ENCODE results near the gene SEMA5A. TPM values are rescaled to one million over a fixed set of nuclear protein-coding genes. Genes with fewer than 3 reads are reported as not detected.

SEMA5A gene
- polyA plus RNA-seq, 1 of the 3 experiments (the other 2 are of a cell fraction): 0.58 TPM

DNA sequence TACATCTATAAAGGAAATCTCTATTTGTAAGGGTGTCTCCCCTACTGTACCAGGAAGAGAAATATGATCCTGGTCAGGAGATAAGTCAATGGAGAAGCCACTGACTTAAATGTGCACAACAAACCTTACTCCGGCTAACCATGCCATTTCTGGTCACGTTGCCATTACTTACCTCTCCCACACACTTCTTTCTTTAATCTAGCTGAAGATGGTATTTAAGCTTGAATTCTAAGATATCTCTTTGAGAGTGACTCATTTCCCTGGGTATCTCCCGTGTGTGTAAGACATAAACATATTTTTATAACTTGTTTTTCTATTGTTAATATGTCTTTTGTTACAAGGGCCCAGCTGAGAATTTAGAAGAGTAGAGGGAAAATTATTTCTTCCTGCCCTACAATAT lies 296.6 kb downstream of the SEMA5A start:
- H3K27me3 ChIP-seq (ENCODE audit: insufficient read depth): no peaks in the 10 kb centered on the region
- no peak overlapping the region for H3K4me3 ChIP-seq (ENCODE audit: low read depth in 2 of 2, low read length in 1 of 2)
- ChIA-PET POLR2A (no interaction called here), CTCF (interaction anchor here (0.8 kb wide), 1 partner anchor 295 kb away, joined by 3 read pairs; no protein-coding TSS in a partner anchor)
- H4K20me1 ChIP-seq (ENCODE audit: insufficient read depth): no peaks in the 10 kb centered on the region
- no peaks in the 10 kb centered on the region for H3K79me2 ChIP-seq (ENCODE audit: insufficient read depth)
- H2AFZ ChIP-seq (ENCODE audit: low read depth): no peak overlapping the region
- DNase-seq: no peak
- H3K9me2 ChIP-seq: no peaks in the 10 kb centered on the region
- no peaks in the 10 kb centered on the region for H3F3A ChIP-seq (replicated peaks; ENCODE audit: insufficient read depth)
- H3K9me3 ChIP-seq: no peaks in the 10 kb centered on the region
- no peak overlapping the region for H3K4me2 ChIP-seq
- no peak overlapping the region for H3K9ac ChIP-seq
- H3K4me1 ChIP-seq (ENCODE audit: control insufficient read depth in 1 of 2, insufficient read depth in 2 of 2, low read depth in 1 of 2, low read length in 1 of 2): no peaks in the 10 kb centered on the region
- no peaks in the 10 kb centered on the region for H3K36me3 ChIP-seq (replicated peaks in 1 of 2; ENCODE audit: control insufficient read depth in 1 of 2, insufficient read depth in 2 of 2, low read length in 1 of 2)
- H3K27ac ChIP-seq (ENCODE audit: low read depth in 2 of 2, low read length in 1 of 2): no peak overlapping the region
- TF ChIP-seq, protein P1, sequence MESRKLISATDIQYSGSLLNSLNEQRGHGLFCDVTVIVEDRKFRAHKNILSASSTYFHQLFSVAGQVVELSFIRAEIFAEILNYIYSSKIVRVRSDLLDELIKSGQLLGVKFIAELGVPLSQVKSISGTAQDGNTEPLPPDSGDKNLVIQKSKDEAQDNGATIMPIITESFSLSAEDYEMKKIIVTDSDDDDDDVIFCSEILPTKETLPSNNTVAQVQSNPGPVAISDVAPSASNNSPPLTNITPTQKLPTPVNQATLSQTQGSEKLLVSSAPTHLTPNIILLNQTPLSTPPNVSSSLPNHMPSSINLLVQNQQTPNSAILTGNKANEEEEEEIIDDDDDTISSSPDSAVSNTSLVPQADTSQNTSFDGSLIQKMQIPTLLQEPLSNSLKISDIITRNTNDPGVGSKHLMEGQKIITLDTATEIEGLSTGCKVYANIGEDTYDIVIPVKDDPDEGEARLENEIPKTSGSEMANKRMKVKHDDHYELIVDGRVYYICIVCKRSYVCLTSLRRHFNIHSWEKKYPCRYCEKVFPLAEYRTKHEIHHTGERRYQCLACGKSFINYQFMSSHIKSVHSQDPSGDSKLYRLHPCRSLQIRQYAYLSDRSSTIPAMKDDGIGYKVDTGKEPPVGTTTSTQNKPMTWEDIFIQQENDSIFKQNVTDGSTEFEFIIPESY (IDR thresholded peaks at IDR 0.05; ENCODE audit: borderline replicate concordance, low read depth): no peak
- TF ChIP-seq MXI1 (IDR thresholded peaks at IDR 0.05; ENCODE audit: low read depth, low read length) (no peak), SMC3 (IDR thresholded peaks at IDR 0.05; ENCODE audit: low read depth, low read length) (no peak), EZH2phosphoT487 (IDR thresholded peaks at IDR 0.05; ENCODE audit: borderline replicate concordance, low read depth) (no peak)
- TF ChIP-seq, protein P2, sequence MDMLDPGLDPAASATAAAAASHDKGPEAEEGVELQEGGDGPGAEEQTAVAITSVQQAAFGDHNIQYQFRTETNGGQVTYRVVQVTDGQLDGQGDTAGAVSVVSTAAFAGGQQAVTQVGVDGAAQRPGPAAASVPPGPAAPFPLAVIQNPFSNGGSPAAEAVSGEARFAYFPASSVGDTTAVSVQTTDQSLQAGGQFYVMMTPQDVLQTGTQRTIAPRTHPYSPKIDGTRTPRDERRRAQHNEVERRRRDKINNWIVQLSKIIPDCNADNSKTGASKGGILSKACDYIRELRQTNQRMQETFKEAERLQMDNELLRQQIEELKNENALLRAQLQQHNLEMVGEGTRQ (IDR thresholded peaks at IDR 0.05; ENCODE audit: borderline replicate concordance, low read depth, low read length): no peak
- TF ChIP-seq, protein P3, sequence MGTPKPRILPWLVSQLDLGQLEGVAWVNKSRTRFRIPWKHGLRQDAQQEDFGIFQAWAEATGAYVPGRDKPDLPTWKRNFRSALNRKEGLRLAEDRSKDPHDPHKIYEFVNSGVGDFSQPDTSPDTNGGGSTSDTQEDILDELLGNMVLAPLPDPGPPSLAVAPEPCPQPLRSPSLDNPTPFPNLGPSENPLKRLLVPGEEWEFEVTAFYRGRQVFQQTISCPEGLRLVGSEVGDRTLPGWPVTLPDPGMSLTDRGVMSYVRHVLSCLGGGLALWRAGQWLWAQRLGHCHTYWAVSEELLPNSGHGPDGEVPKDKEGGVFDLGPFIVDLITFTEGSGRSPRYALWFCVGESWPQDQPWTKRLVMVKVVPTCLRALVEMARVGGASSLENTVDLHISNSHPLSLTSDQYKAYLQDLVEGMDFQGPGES (IDR thresholded peaks at IDR 0.05; ENCODE audit: low read depth, low read length): no peak
- TF ChIP-seq, protein P4, sequence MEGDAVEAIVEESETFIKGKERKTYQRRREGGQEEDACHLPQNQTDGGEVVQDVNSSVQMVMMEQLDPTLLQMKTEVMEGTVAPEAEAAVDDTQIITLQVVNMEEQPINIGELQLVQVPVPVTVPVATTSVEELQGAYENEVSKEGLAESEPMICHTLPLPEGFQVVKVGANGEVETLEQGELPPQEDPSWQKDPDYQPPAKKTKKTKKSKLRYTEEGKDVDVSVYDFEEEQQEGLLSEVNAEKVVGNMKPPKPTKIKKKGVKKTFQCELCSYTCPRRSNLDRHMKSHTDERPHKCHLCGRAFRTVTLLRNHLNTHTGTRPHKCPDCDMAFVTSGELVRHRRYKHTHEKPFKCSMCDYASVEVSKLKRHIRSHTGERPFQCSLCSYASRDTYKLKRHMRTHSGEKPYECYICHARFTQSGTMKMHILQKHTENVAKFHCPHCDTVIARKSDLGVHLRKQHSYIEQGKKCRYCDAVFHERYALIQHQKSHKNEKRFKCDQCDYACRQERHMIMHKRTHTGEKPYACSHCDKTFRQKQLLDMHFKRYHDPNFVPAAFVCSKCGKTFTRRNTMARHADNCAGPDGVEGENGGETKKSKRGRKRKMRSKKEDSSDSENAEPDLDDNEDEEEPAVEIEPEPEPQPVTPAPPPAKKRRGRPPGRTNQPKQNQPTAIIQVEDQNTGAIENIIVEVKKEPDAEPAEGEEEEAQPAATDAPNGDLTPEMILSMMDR (IDR thresholded peaks at IDR 0.05): no peak
- WGBS (ENCODE audit: low lambda C conversion rate): 66% methylated on average over 3 of the region's 3 CpGs

DNA sequence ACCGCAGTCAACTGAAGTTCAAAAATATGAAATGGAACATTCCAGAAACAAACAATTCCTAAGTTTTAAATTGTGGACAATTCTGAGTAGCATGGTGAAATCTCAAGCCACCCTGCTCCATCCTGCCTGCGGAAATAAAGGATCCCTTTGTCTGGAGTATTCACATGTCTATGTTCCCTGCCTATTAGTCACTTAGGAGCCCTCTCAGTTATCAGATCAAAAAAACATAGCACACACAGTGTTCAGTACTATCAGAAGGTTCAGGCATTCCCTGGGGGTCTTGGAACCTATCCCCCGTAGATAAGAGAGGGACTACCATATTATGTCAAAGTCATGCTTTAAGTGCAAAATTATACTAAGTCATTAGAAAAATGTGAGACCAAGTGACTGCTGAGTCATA lies 300.8 kb downstream of the SEMA5A start:
- WGBS (ENCODE audit: low lambda C conversion rate): 48% methylated on average over 3 of the region's 3 CpGs
- no peaks in the 10 kb centered on the region; a peak in 1 of 4 replicates for H3K4me1 ChIP-seq (ENCODE audit: control insufficient read depth in 1 of 2, insufficient read depth in 2 of 2, low read depth in 1 of 2, low read length in 1 of 2)
- H3K79me2 ChIP-seq (ENCODE audit: insufficient read depth): no peaks in the 10 kb centered on the region
- H3K36me3 ChIP-seq (replicated peaks in 1 of 2; ENCODE audit: control insufficient read depth in 1 of 2, insufficient read depth in 2 of 2, low read length in 1 of 2): no peaks in the 10 kb centered on the region
- H3K4me2 ChIP-seq: no peak overlapping the region
- no peak for DNase-seq
- no peak overlapping the region; the same call in 1 of the 2 replicates for H2AFZ ChIP-seq (ENCODE audit: low read depth)
- TF ChIP-seq, protein P5, sequence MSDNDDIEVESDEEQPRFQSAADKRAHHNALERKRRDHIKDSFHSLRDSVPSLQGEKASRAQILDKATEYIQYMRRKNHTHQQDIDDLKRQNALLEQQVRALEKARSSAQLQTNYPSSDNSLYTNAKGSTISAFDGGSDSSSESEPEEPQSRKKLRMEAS (IDR thresholded peaks at IDR 0.05; ENCODE audit: low read depth): no peak
- peak; percentile 66 for TF ChIP-seq GATA2 (CRISPR knock-in tag; IDR thresholded peaks at IDR 0.05)
- H3F3A ChIP-seq (replicated peaks; ENCODE audit: insufficient read depth): no peaks in the 10 kb centered on the region
- H3K9me2 ChIP-seq: no peaks in the 10 kb centered on the region
- ChIA-PET POLR2A (no interaction called here), CTCF (no interaction called here)
- no peak overlapping the region for H3K4me3 ChIP-seq (ENCODE audit: low read depth in 2 of 2, low read length in 1 of 2)
- H3K9me3 ChIP-seq: no peaks in the 10 kb centered on the region
- no peak overlapping the region for H3K9ac ChIP-seq
- no peaks in the 10 kb centered on the region for H3K27me3 ChIP-seq (ENCODE audit: insufficient read depth)
- no peak overlapping the region for H3K27ac ChIP-seq (ENCODE audit: low read depth in 2 of 2, low read length in 1 of 2)
- no peaks in the 10 kb centered on the region for H4K20me1 ChIP-seq (ENCODE audit: insufficient read depth)
